DND-41 (cell line): Measurements from ENCODE around the gene FHAD1.

Experiments
- EZH2 ChIP-seq: IDR thresholded peaks from 3 replicates; pipeline ENCODE4 v1.6.1; 2012; ENCODE audit warnings: borderline replicate concordance, low read depth, mild to moderate bottlenecking, moderate library complexity, low read length, inconsistent platforms; ENCODE audit not compliant: severe bottlenecking
- TF ChIP-seq, protein P1 (sequence below): IDR thresholded peaks from 2 replicates; pipeline ENCODE4 v1.5.1; 2012; ENCODE audit warnings: borderline replicate concordance, low read length, moderate library complexity, mild to moderate bottlenecking; ENCODE audit not compliant: poor library complexity, severe bottlenecking; ENCODE audit errors: extremely low read depth

DNA sequence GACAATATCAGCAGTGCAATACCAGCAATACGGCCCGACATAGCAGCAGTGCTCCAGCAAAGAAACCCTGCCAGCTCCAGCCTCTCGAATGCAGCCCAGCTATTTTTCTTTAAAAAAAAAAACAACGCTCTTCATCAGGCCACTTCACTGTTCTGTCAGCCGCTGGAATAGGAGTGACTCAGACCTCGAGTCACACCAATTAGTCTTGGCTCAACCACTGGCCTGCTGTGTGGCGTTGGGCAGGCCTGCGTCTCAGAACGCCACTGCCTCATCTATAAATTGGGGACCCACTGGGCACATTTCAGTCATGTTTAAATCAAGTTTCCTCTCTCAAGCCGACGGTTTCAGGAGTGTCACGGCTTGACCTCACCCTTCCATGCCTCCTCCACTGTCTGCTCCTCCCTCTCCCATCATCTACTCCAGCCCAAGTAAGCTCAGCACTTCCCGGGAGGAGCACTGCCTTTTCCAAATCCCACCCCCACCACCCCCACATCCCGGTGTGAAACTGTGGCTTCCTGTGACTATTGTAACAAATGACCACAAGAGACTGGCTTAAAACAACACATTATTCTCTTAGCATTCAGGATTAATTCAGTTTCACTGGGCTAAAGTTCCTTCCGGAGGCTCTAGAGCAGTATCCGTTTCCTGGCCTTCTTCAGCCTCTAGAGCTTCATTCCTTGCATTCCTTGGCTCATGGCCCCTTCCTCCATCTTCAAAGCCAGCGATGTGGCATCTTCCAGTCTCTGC is 90.8 kb downstream of the FHAD1 start:
- TF ChIP-seq EZH2: no peak
- TF ChIP-seq, protein P1, sequence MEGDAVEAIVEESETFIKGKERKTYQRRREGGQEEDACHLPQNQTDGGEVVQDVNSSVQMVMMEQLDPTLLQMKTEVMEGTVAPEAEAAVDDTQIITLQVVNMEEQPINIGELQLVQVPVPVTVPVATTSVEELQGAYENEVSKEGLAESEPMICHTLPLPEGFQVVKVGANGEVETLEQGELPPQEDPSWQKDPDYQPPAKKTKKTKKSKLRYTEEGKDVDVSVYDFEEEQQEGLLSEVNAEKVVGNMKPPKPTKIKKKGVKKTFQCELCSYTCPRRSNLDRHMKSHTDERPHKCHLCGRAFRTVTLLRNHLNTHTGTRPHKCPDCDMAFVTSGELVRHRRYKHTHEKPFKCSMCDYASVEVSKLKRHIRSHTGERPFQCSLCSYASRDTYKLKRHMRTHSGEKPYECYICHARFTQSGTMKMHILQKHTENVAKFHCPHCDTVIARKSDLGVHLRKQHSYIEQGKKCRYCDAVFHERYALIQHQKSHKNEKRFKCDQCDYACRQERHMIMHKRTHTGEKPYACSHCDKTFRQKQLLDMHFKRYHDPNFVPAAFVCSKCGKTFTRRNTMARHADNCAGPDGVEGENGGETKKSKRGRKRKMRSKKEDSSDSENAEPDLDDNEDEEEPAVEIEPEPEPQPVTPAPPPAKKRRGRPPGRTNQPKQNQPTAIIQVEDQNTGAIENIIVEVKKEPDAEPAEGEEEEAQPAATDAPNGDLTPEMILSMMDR: no peak
